KMS-11 (cell line): ENCODE measurements around the gene CHM.

Experiments
- H2AFZ ChIP-seq: fragments of 200-600 bp; sonication (generic); 2 replicates; pipeline ENCODE4 v1.6.1; 2016; ENCODE audit warnings: antibody characterized with exemption, mixed run types, low read depth
- H3K27ac ChIP-seq: fragments of 200-600 bp; sonication (generic); 2 replicates; pipeline ENCODE4 v1.6.1; 2016; ENCODE audit warnings: mild to moderate bottlenecking, mixed run types
- H3K27me3 ChIP-seq: fragments of 200-600 bp; sonication (generic); 2 replicates; pipeline ENCODE4 v1.6.1; 2017; ENCODE audit warnings: mild to moderate bottlenecking, low read depth, mixed run types, moderate library complexity; ENCODE audit not compliant: insufficient read depth
- H3K36me3 ChIP-seq: fragments of 200-600 bp; sonication (generic); 2 replicates; pipeline ENCODE4 v1.6.1; 2017; ENCODE audit warnings: mild to moderate bottlenecking, mixed run types; ENCODE audit not compliant: insufficient read depth
- H3K4me1 ChIP-seq: fragments of 200-600 bp; sonication (generic); 2 replicates; pipeline ENCODE4 v1.6.1; 2016; ENCODE audit warnings: mild to moderate bottlenecking, low read depth, mixed run types; ENCODE audit not compliant: poor library complexity, severe bottlenecking
- H3K4me2 ChIP-seq: fragments of 200-600 bp; sonication (generic); 2 replicates; pipeline ENCODE4 v1.7.0; 2016; ENCODE audit warnings: mild to moderate bottlenecking, mixed run types
- H3K4me3 ChIP-seq: fragments of 200-600 bp; sonication (generic); IDR thresholded peaks from 2 replicates; pipeline ENCODE4 v1.6.1; 2017; ENCODE audit warnings: low read depth, low read length, mixed read lengths; ENCODE audit not compliant: insufficient read depth
- H3K79me2 ChIP-seq: fragments of 200-600 bp; sonication (generic); 2 replicates; pipeline ENCODE4 v1.6.1; 2016; ENCODE audit warnings: low read depth, mixed run types; ENCODE audit not compliant: insufficient read depth
- H3K9ac ChIP-seq: fragments of 200-600 bp; sonication (generic); 2 replicates; pipeline ENCODE4 v1.6.1; 2016; ENCODE audit warnings: mild to moderate bottlenecking, mixed run types
- H4K20me1 ChIP-seq: fragments of 200-600 bp; sonication (generic); 2 replicates; pipeline ENCODE4 v1.6.1; 2016; ENCODE audit warnings: mild to moderate bottlenecking, mixed run types; ENCODE audit not compliant: insufficient read depth
- CTCF ChIP-seq: fragments of 200-600 bp; sonication (generic); conservative IDR thresholded peaks from 2 replicates; pipeline ENCODE4 v1.6.1; 2017; ENCODE audit warnings: low read depth, mild to moderate bottlenecking, antibody characterized with exemption, low read length, moderate library complexity, mixed read lengths

Gene CHM

GRCh38 chrX:85903692-85904471, 143.5 kb downstream of the CHM start:
- Histone ChIP-seq H3K9ac (no peak overlapping the region), H3K36me3 (no peaks in the 10 kb centered on the region), H3K4me1 (no peaks in the 10 kb centered on the region), H3K4me3 (no peak overlapping the region), H3K79me2 (no peaks in the 10 kb centered on the region), H2AFZ (no peak overlapping the region), H3K27me3 (no peaks in the 10 kb centered on the region), H3K27ac (no peak overlapping the region), H4K20me1 (no peaks in the 10 kb centered on the region), H3K4me2 (no peak overlapping the region)
- TF ChIP-seq CTCF, result no peak

- H3K4me1 ChIP-seq, result no peaks in the 10 kb centered on the region
- H3K4me3 ChIP-seq, result no peak overlapping the region
- TF ChIP-seq CTCF, result no peak
- H3K79me2 ChIP-seq, result no peaks in the 10 kb centered on the region
- H4K20me1 ChIP-seq, result no peaks in the 10 kb centered on the region
- no peaks in the 10 kb centered on the region for H3K27me3 ChIP-seq
- no peak overlapping the region for H3K9ac ChIP-seq
- H3K27ac ChIP-seq, result no peak overlapping the region
- no peak overlapping the region for H3K4me2 ChIP-seq
- H2AFZ ChIP-seq, result no peak overlapping the region
- H3K36me3 ChIP-seq, result no peaks in the 10 kb centered on the region
Observed at GRCh38 chrX:85897362-85898126, 149.8 kb downstream of the CHM start.

GRCh38 chrX:85882601-85883000, 164.8 kb downstream of the CHM start:
- Histone ChIP-seq H3K4me3 (no peak overlapping the region), H3K79me2 (no peaks in the 10 kb centered on the region), H3K27me3 (no peaks in the 10 kb centered on the region), H3K4me2 (no peak overlapping the region), H3K27ac (no peak overlapping the region), H4K20me1 (no peaks in the 10 kb centered on the region), H3K9ac (no peak overlapping the region), H3K36me3 (no peaks in the 10 kb centered on the region), H2AFZ (no peak overlapping the region), H3K4me1 (no peaks in the 10 kb centered on the region)
- TF ChIP-seq CTCF, result no peak

GRCh38 chrX:85870585-85870984, 176.8 kb downstream of the CHM start:
- Histone ChIP-seq H3K36me3 (no peaks in the 10 kb centered on the region), H3K4me3 (no peak overlapping the region), H3K4me1 (no peaks in the 10 kb centered on the region), H3K27ac (no peak overlapping the region), H3K27me3 (no peaks in the 10 kb centered on the region), H3K9ac (no peak overlapping the region), H3K79me2 (no peaks in the 10 kb centered on the region), H3K4me2 (no peak overlapping the region), H4K20me1 (no peaks in the 10 kb centered on the region), H2AFZ (no peak overlapping the region)
- TF ChIP-seq CTCF, result no peak
